ACC112 (cell line): ENCODE measurements around the gene MFSD11.
"Not testable (repeated sequence)": the region's sequence is repeated elsewhere in the genome, so short reads cannot be mapped to it uniquely, and the experiment has no call there.

Source experiments
- H2AFZ ChIP-seq: fragments of 200-600 bp; sonication (generic); one replicate; pipeline ENCODE4 v1.6.0; 2017; ENCODE audit warnings: antibody characterized with exemption, low read length; ENCODE audit not compliant: unreplicated experiment
- H3K27ac ChIP-seq: fragments of 200-600 bp; sonication (generic); 2 replicates; pipeline ENCODE4 v1.5.1; 2014; ENCODE audit warnings: low read depth, mild to moderate bottlenecking, antibody characterized with exemption, low read length, moderate library complexity
- H3K27me3 ChIP-seq: fragments of 200-600 bp; sonication (generic); 2 replicates; pipeline ENCODE4 v1.6.1; 2014; ENCODE audit warnings: mild to moderate bottlenecking, antibody characterized with exemption, low read length, moderate library complexity, mixed read lengths; ENCODE audit not compliant: insufficient read depth
- H3K36me3 ChIP-seq: fragments of 200-600 bp; sonication (generic); 2 replicates; pipeline ENCODE4 v1.6.1; 2016; ENCODE audit warnings: mild to moderate bottlenecking, antibody characterized with exemption, low read length, moderate library complexity, mixed read lengths; ENCODE audit not compliant: insufficient read depth
- H3K4me1 ChIP-seq: fragments of 200-600 bp; sonication (generic); one replicate; pipeline ENCODE4 v1.6.1; 2016; ENCODE audit warnings: low read length, mixed read lengths; ENCODE audit not compliant: insufficient read depth, unreplicated experiment, control insufficient read depth
- H3K4me3 ChIP-seq: fragments of 200-600 bp; sonication (generic); 2 replicates; pipeline ENCODE4 v1.5.1; 2014; ENCODE audit warnings: mild to moderate bottlenecking, low read depth, low read length
- H3K79me2 ChIP-seq: fragments of 200-600 bp; sonication (generic); one replicate; pipeline ENCODE4 v1.6.0; 2016; ENCODE audit warnings: low read length; ENCODE audit not compliant: control insufficient read depth, unreplicated experiment, insufficient read depth

Gene MFSD11

DNA sequence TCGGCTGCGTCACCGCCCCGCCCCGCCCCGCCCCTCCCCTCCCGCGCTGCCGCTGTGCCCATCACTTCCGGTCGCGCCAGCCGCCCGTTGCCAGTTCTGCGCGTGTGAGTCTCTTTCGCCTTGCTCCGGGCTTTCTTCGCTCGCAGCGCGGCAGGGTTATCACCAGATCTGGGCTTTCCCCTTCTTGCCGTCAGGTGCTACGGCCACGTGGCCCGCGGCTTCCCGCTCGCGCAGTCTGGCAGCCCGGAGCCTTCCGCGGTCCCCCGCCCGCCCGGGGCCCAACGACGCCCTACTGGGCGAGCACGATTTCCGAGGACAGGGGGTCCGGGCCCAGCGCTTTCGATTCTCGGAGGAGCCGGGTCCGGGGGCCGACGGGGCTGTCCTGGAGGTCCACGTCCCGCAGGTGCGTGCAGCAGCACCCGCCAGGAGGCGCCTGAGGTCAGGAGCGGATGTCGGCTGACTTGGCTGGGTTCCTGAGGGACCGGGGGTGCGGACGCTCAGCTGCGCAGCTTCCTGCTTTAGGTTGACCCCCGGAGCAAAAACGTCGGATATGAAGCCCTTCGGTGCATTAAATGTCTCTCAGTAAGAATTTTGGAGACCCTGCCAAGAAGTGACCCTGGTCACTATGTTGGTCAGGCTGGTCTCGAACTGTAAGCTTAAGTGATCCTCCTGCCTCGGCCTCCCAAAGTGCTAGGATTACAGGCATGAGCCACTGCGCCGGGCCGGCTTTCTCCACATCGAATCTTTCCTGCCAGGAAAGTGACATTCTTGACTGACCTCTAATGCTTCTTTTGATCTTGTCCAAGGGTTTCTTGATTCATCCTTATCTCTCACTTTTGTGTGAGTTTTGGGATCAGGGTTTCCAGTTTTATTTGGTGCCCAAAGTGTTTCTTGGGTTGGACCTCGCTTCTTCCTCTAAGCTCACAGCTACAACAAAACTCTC lies 10.9 kb upstream of the MFSD11 start, which contains the start of gene METTL23:
Gene METTL23, plus strand, starts transcription at position 64 of the 943 bp plus-strand sequence. CDS start 2,872 bp downstream, outside the sequence.
- peak within 1 kb of the TSS; percentile 95 for H3K27ac ChIP-seq
- H3K4me1 ChIP-seq = peaks cover 24% of the 10 kb centered on the region
- H2AFZ ChIP-seq = no peak within 1 kb of the TSS
- H3K27me3 ChIP-seq = no peaks in the 10 kb centered on the region
- peak within 1 kb of the TSS; percentile 97 for H3K4me3 ChIP-seq
- H3K36me3 ChIP-seq = peaks cover 28% of the 10 kb centered on the region
- H3K79me2 ChIP-seq = peaks cover 84% of the 10 kb centered on the region

DNA sequence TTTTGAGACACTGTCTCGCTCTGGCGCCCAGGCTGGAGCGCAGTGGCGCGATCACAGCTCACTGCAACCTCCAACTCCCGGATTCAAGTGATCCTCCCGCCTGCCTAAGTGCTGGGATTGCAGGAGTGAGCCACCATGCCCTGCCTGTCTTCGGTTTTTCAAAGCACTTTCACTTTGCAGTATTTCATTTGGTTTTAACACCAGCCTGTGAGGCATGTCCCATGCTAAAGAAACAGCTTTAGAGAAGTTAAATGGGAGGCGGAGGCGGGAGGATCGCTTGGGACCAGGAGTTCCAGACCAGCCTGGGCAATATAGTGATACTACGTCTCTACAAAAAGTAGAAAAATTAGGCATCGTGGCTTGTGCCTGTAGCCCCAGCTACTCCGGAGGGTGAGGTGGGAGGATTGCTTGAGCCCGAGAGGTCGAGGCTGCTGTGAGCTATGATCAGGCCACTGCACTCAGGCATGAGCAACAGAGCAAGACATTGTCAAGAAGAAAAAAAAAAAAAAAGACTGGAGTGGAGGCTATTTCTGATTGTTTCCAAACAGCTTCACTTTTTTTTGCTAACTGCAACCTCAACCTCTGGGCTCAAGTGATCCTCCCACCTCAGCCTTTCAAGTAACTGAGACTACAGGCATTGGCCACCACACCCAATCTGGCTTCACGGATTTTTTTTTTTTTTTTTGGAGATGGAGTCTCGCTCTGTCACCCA lies 10.0 kb upstream of the MFSD11 start:
- H3K4me3 ChIP-seq = peak overlapping the region; percentile 97
- H3K27ac ChIP-seq = peak overlapping the region; percentile 95
- no peaks in the 10 kb centered on the region for H3K27me3 ChIP-seq

GRCh38 chr17:76731800-76732733 lies 5.9 kb upstream of the MFSD11 start:
- peaks cover 47% of the 10 kb centered on the region for H3K36me3 ChIP-seq
- 0 out of 2 replicates have a peak overlapping the region, but pooled peaks have one; percentile 8 for H3K27ac ChIP-seq
- H3K4me3 ChIP-seq = peak overlapping the region; percentile 87; the same call in 1 of the 2 replicates

More for the DNA sequence above, 10.0 kb upstream of the MFSD11 start:
- H3K36me3 ChIP-seq = peaks cover 30% of the 10 kb centered on the region
- H3K4me1 ChIP-seq = peaks cover 28% of the 10 kb centered on the region
- no peak overlapping the region for H2AFZ ChIP-seq
- peaks cover 87% of the 10 kb centered on the region for H3K79me2 ChIP-seq

GRCh38 chr17:76732734-76733617 lies 4.9 kb upstream of the MFSD11 start:
- Histone ChIP-seq H3K36me3 (peaks cover 47% of the 10 kb centered on the region), H3K4me3 (peak overlapping the region; percentile 87), H2AFZ (no peak overlapping the region), H3K27me3 (no peaks in the 10 kb centered on the region), H3K4me1 (peaks cover 25% of the 10 kb centered on the region), H3K27ac (peak overlapping the region; percentile 77; the same call in 1 of the 2 replicates), H3K79me2 (peaks cover 83% of the 10 kb centered on the region)

More at GRCh38 chr17:76731800-76732733, 5.9 kb upstream of the MFSD11 start:
- not testable (repeated sequence) for H3K27me3 ChIP-seq, H2AFZ ChIP-seq
- peaks cover 91% of the 10 kb centered on the region for H3K79me2 ChIP-seq
- H3K4me1 ChIP-seq = peaks cover 25% of the 10 kb centered on the region

- Histone ChIP-seq H3K27ac (peak overlapping the region; percentile 77; the same call in 1 of the 2 replicates), H3K4me3 (peak overlapping the region; percentile 87), H3K79me2 (peaks cover 83% of the 10 kb centered on the region), H2AFZ (no peak overlapping the region), H3K27me3 (no peaks in the 10 kb centered on the region), H3K4me1 (peaks cover 25% of the 10 kb centered on the region), H3K36me3 (peaks cover 47% of the 10 kb centered on the region)
Measured at GRCh38 chr17:76733618-76733957, 4.3 kb upstream of the MFSD11 start.

GRCh38 chr17:76734080-76734840 lies 3.7 kb upstream of the MFSD11 start:
- H3K79me2 ChIP-seq = peaks cover 85% of the 10 kb centered on the region
- H3K4me3 ChIP-seq = peak overlapping the region; percentile 87
- peak overlapping the region; percentile 77 for H3K27ac ChIP-seq
- H3K27me3 ChIP-seq = no peaks in the 10 kb centered on the region
- H3K4me1 ChIP-seq = peaks cover 23% of the 10 kb centered on the region
- no peak overlapping the region for H2AFZ ChIP-seq
- peaks cover 46% of the 10 kb centered on the region for H3K36me3 ChIP-seq

DNA sequence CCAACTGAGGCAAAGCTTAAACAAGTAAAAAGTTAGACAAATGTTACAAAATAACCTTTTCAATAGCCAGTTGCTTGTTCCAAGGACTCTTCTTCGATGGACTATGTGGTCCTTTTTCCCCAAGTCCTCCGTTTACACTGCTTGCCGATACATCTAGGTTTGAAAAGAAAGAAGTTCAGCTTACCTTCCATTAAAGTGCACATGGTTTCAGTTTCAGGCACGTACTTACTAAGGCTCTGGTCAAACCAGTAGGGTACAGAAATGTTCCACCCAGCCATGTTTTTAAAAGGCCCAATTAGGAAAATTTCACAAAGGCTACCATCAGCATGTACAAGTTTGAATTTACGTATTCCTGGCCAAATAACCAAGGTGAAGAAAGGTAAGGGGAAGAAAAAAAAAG lies 2.9 kb upstream of the MFSD11 start:
- H3K4me3 ChIP-seq = peak overlapping the region; percentile 87
- H3K36me3 ChIP-seq = peaks cover 44% of the 10 kb centered on the region
- peaks cover 24% of the 10 kb centered on the region for H3K4me1 ChIP-seq
- no peak overlapping the region for H2AFZ ChIP-seq
- H3K27ac ChIP-seq = peak overlapping the region; percentile 77
- no peaks in the 10 kb centered on the region for H3K27me3 ChIP-seq
- peaks cover 84% of the 10 kb centered on the region for H3K79me2 ChIP-seq

- Histone ChIP-seq H2AFZ (no peak overlapping the region), H3K4me1 (peaks cover 30% of the 10 kb centered on the region), H3K36me3 (peaks cover 44% of the 10 kb centered on the region), H3K79me2 (peaks cover 82% of the 10 kb centered on the region), H3K4me3 (peak overlapping the region; percentile 87), H3K27ac (peak overlapping the region; percentile 77), H3K27me3 (no peaks in the 10 kb centered on the region)
Measured at GRCh38 chr17:76735586-76736348, 2.2 kb upstream of the MFSD11 start.
